Measurements from ENCODE around the gene MRPS18B.

MRPS18B gene

DNA sequence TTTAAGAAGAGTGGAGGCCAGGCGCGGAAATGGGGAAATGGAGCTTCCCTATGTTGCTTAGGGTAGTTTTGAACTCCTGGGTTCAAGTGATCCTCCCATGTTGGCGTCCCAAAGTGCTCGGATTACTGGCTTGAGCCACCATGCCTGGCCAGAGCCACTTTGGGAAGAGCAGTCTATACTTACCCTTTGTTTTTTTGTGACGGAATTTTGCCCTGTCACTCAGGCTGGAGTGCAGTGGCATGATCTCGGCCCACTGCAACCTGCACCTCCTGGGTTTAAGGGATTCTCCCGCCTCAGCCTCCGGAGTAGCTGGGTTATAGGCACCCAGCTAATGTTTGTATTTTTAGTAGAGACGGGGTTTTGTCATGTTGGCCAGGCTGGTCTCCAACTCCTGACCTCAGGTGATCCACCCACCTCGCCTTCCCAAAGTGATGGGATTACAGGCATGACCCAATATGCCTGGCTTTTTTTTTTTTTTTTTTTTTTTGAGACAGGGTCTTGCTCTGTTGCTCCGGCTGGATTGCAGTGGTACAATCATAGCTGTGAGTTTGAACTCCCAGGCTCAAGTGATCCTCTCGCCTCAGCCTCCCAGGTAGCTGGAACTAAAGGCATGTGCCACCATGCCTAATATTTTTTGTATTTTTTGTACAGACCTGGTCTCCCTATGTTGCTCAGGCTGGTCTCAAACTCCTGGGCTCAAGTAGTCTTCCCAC, 18.6 kb upstream of the MRPS18B start:
- Histone ChIP-seq H3F3A (ENCODE audit: insufficient read depth, low read length) (peaks cover 16% of the 10 kb centered on the region), H3K27me3 (ENCODE audit: insufficient read depth, low read length) (no peaks in the 10 kb centered on the region), H3K9ac (ENCODE audit: low read length) (no peak overlapping the region), H3K27ac (ENCODE audit: low read depth, low read length, poor library complexity, severe bottlenecking) (no peak overlapping the region), H2AFZ (ENCODE audit: low read length) (no peak overlapping the region), H3K4me1 (ENCODE audit: insufficient read depth, low read length, severe bottlenecking) (no peaks in the 10 kb centered on the region), H3K36me3 (ENCODE audit: insufficient read depth, low read length) (peaks cover 57% of the 10 kb centered on the region), H3K9me2 (ENCODE audit: low read depth, low read length) (no peaks in the 10 kb centered on the region), H4K20me1 (ENCODE audit: insufficient read depth, low read length) (no peaks in the 10 kb centered on the region), H3K4me2 (ENCODE audit: low read length) (no peak overlapping the region), H3K9me3 (ENCODE audit: low read length) (no peaks in the 10 kb centered on the region), H3K79me2 (ENCODE audit: insufficient read depth, low read length) (no peaks in the 10 kb centered on the region), H3K4me3 (ENCODE audit: low read depth, low read length, poor library complexity, severe bottlenecking) (no peak overlapping the region)
- no peak for TF ChIP-seq EZH2 (IDR thresholded peaks at IDR 0.05; ENCODE audit: borderline replicate concordance, low read length)
- TF ChIP-seq, protein P1, sequence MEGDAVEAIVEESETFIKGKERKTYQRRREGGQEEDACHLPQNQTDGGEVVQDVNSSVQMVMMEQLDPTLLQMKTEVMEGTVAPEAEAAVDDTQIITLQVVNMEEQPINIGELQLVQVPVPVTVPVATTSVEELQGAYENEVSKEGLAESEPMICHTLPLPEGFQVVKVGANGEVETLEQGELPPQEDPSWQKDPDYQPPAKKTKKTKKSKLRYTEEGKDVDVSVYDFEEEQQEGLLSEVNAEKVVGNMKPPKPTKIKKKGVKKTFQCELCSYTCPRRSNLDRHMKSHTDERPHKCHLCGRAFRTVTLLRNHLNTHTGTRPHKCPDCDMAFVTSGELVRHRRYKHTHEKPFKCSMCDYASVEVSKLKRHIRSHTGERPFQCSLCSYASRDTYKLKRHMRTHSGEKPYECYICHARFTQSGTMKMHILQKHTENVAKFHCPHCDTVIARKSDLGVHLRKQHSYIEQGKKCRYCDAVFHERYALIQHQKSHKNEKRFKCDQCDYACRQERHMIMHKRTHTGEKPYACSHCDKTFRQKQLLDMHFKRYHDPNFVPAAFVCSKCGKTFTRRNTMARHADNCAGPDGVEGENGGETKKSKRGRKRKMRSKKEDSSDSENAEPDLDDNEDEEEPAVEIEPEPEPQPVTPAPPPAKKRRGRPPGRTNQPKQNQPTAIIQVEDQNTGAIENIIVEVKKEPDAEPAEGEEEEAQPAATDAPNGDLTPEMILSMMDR (IDR thresholded peaks at IDR 0.05; ENCODE audit: low read length) = no peak

DNA sequence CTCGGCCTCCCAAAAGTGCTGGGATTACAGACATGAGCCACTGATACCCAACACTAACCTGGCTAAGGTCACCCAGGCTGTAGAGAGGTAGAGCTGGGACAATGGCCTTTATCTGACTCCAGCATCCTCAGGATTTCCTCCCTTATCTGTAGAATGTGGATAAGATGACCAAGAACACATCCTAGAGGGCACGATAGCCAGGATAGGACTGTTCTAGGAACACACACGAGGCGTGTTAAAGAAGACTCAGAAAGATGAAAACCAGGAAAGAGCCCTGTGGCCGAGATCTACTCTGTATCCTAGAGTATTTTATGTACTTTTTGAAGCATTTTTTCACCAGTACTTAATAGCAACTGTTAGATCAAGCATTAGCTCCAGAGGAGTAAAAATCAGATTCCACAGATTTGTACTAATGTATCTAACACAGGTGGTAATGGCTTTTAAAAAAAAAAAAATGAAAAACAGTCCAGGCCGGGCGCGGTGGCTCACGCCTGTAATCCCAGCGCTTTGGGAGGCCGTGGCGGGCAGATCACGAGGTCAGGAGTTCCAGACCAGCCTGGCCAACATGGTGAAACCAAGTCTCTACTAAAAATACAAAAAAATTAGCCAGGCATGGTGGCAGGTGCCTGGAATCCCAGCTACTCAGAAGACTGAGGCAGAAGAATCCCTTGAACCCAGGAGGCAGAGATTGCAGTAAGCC, 17.9 kb upstream of the MRPS18B start:
- H4K20me1 ChIP-seq (ENCODE audit: insufficient read depth, low read length) = no peaks in the 10 kb centered on the region
- no peaks in the 10 kb centered on the region for H3K9me2 ChIP-seq (ENCODE audit: low read depth, low read length)
- H3K27ac ChIP-seq (ENCODE audit: low read depth, low read length, poor library complexity, severe bottlenecking) = no peak overlapping the region
- H3F3A ChIP-seq (ENCODE audit: insufficient read depth, low read length) = peaks cover 20% of the 10 kb centered on the region
- no peaks in the 10 kb centered on the region for H3K27me3 ChIP-seq (ENCODE audit: insufficient read depth, low read length)
- peaks cover 57% of the 10 kb centered on the region for H3K36me3 ChIP-seq (ENCODE audit: insufficient read depth, low read length)
- H2AFZ ChIP-seq (ENCODE audit: low read length) = no peak overlapping the region
- H3K79me2 ChIP-seq (ENCODE audit: insufficient read depth, low read length) = no peaks in the 10 kb centered on the region
- TF ChIP-seq, protein P1 (IDR thresholded peaks at IDR 0.05; ENCODE audit: low read length) = no peak
- TF ChIP-seq EZH2 (IDR thresholded peaks at IDR 0.05; ENCODE audit: borderline replicate concordance, low read length) = no peak
- no peaks in the 10 kb centered on the region for H3K4me1 ChIP-seq (ENCODE audit: insufficient read depth, low read length, severe bottlenecking)
- H3K9me3 ChIP-seq (ENCODE audit: low read length) = no peaks in the 10 kb centered on the region
- no peak overlapping the region for H3K4me3 ChIP-seq (ENCODE audit: low read depth, low read length, poor library complexity, severe bottlenecking)
- H3K9ac ChIP-seq (ENCODE audit: low read length) = no peak overlapping the region
- H3K4me2 ChIP-seq (ENCODE audit: low read length) = no peak overlapping the region

DNA sequence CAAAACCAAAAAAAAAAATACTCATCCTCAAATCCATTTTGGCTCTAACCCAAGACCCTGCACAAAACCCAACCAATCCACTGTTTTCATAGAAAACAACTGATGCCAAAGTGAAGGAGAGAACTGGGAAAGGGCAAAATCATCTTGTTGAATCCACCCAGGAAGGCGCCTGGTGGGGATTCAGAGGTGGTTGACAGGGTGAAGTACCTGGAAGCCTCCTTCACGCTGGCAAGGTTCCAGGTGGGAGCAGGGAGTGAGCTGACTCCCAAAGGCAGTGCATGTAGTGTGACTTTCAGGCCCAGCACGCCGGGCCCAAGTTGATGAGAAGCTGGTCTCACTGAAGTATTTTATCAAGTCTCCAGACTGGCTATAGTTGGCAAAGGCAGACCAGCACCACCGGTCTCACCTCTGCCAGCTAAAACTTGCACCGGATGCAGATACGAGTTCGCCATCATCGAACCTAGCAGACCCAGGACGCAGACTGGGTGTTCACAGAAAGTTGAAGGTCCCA, 17.1 kb upstream of the MRPS18B start:
- H3K27ac ChIP-seq (ENCODE audit: low read depth, low read length, poor library complexity, severe bottlenecking) = no peak overlapping the region
- H3F3A ChIP-seq (ENCODE audit: insufficient read depth, low read length) = peaks cover 20% of the 10 kb centered on the region
- H3K4me2 ChIP-seq (ENCODE audit: low read length) = no peak overlapping the region
- H3K4me3 ChIP-seq (ENCODE audit: low read depth, low read length, poor library complexity, severe bottlenecking) = no peak overlapping the region
- peaks cover 62% of the 10 kb centered on the region for H3K36me3 ChIP-seq (ENCODE audit: insufficient read depth, low read length)
- H3K9ac ChIP-seq (ENCODE audit: low read length) = no peak overlapping the region
- no peaks in the 10 kb centered on the region for H3K79me2 ChIP-seq (ENCODE audit: insufficient read depth, low read length)
- H3K9me2 ChIP-seq (ENCODE audit: low read depth, low read length) = no peaks in the 10 kb centered on the region
- H3K9me3 ChIP-seq (ENCODE audit: low read length) = no peaks in the 10 kb centered on the region
- no peaks in the 10 kb centered on the region for H4K20me1 ChIP-seq (ENCODE audit: insufficient read depth, low read length)
- H3K4me1 ChIP-seq (ENCODE audit: insufficient read depth, low read length, severe bottlenecking) = no peaks in the 10 kb centered on the region
- H3K27me3 ChIP-seq (ENCODE audit: insufficient read depth, low read length) = no peaks in the 10 kb centered on the region
- H2AFZ ChIP-seq (ENCODE audit: low read length) = no peak overlapping the region
- TF ChIP-seq EZH2 (IDR thresholded peaks at IDR 0.05; ENCODE audit: borderline replicate concordance, low read length) = no peak
- TF ChIP-seq, protein P1 (IDR thresholded peaks at IDR 0.05; ENCODE audit: low read length) = no peak

Measured in OCI-LY1 (cell line).